Fibroblast of pulmonary artery (primary cell): ENCODE data around the gene SERGEF.

Experiments used
- DNase-seq: peaks from one replicate; pipeline ENCODE4 v3.0.0-alpha.2; 2010; ENCODE audit warnings: low read depth
- H3K4me3 ChIP-seq: replicated peaks from 2 replicates; pipeline ENCODE4 v1.5.1; 2011; ENCODE audit warnings: low read depth, mild to moderate bottlenecking, control low read depth, low read length, moderate library complexity
- TF ChIP-seq, protein P1 (sequence below): IDR thresholded peaks from 2 replicates; pipeline ENCODE4 v1.5.1; 2011; ENCODE audit warnings: mild to moderate bottlenecking, control low read depth, low read length, inconsistent platforms; ENCODE audit errors: missing control alignments

SERGEF gene

DNA sequence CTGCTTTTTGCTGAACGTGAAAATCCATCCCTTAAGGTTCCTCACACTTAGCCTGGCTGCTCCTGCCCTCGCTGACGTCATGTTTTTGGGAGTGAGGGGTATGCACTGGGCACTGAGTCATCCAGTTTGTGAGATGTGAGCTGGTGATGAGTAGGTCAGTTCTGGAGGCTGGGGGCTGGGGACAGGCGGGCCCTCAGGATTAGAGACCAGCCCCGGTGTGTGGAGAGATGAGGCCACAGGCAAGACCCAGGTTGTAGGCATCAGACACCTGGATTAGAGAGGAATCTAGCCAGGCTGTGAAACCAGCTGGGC lies 269.1 kb downstream of the SERGEF start:
- TF ChIP-seq, protein P1, sequence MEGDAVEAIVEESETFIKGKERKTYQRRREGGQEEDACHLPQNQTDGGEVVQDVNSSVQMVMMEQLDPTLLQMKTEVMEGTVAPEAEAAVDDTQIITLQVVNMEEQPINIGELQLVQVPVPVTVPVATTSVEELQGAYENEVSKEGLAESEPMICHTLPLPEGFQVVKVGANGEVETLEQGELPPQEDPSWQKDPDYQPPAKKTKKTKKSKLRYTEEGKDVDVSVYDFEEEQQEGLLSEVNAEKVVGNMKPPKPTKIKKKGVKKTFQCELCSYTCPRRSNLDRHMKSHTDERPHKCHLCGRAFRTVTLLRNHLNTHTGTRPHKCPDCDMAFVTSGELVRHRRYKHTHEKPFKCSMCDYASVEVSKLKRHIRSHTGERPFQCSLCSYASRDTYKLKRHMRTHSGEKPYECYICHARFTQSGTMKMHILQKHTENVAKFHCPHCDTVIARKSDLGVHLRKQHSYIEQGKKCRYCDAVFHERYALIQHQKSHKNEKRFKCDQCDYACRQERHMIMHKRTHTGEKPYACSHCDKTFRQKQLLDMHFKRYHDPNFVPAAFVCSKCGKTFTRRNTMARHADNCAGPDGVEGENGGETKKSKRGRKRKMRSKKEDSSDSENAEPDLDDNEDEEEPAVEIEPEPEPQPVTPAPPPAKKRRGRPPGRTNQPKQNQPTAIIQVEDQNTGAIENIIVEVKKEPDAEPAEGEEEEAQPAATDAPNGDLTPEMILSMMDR: no peak
- no peak overlapping the region for H3K4me3 ChIP-seq
- peak; percentile 9 for DNase-seq

DNA sequence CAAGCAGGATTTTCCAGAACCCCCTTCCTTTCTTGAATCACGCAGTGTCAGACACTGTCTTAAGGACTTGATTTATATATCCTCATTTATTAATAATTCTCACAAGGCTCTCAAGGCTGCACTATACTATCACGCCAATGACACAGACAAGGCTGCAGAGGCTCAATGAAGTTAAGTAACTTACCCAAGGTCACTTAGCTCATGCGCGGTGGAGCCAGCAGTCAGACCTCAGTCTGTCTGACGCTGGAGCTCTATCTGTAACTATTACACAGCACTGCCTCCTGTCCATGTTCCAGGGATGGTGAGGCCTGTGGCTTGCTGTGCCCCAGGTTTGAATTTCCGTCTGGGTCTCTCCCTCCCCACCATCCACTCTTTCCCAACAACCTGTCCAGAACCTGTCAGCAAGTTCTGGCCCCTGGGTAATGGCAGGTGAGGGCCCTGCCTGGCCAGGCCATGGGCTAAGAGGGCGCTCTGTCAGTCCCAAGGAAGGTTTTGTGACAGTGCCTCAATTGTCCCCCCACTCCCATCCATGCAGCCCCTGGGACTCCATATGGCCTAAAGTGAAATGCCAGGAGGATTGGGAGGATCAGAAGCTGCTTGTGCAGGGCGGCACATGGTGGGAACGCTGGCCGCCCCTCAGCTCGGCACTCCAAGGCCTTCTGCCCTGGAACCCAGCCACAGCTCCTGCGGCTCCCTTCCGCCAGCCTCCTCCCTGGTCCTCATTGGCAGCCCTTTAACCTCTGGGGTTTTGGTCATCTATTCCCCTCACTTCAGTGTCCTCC lies 269.6 kb downstream of the SERGEF start:
- DNase-seq: no peak
- H3K4me3 ChIP-seq: no peak overlapping the region
- TF ChIP-seq, protein P1: no peak

DNA sequence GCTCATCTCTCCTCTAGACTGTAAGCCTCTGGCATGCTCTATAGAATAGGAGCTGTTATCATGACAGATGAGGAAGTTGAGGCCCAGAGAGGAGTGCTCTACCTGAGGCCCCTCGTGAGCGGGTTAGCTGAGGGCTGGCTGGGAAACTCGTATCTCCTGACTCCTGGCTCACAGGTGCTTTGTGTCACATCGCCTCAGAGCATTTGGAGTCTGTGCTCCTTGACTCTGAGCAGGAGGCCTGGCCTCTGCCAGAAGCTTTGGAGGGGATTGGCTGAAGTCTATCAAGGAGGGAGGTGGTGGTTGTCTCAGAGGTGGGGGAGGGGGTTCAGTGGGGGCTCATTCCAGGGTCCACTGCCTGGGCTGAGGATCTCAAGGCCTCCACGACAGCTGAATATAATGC lies 270.8 kb downstream of the SERGEF start:
- H3K4me3 ChIP-seq: no peak overlapping the region
- no peak for DNase-seq

DNA sequence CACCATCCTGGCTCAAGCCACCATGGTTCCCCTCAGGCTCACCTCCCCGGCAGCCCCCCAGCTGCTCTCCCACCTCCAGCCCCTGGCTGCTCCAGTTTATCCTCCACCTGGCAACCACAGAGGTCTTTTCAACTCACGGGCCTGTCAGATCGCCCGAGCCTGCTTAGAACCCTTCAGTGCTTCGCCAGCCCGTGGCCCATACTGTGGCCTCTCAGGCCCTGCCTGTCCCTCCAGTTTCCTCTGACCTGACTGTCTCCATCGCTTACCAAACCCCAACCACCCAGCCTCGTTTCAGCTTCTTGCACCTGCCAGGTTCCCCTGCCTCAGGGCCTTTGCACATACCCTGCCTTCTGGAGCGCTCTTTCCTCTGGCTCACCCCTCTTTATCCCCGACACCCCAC lies 271.4 kb downstream of the SERGEF start:
- no peak for DNase-seq
- TF ChIP-seq, protein P1: no peak
- no peak overlapping the region for H3K4me3 ChIP-seq

More for the DNA sequence above, 270.8 kb downstream of the SERGEF start:
- TF ChIP-seq, protein P1: no peak

DNA sequence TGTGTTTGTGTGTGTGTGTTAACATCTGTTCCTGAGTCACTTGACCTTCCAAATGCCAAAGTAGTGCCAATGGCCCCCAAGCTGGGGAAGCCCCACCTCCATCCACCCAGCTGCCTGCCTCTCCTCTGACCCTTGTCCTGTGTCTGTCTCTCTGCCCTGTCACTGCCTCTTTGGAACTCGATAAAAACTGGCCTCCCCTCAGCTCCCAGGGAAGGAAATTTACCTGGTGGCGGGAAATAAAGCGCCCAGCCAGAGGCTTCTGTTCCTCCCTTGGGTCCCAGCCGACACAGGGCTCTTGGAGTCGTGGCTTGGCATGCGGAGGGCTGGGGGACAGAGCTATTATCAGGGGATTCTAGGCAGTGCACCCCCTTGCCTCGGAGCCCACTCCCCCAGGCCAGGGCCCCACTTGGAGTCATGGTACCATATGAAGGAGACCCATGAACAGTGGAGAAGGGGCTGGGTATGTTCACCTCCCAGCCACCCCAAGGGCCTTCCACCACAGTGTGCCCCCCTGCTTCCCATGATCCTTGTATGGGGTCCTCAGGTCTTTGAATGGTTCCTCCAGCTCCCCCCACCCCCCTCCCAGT lies 272.1 kb downstream of the SERGEF start:
- H3K4me3 ChIP-seq: no peak overlapping the region
- TF ChIP-seq, protein P1: no peak
- no peak for DNase-seq

DNA sequence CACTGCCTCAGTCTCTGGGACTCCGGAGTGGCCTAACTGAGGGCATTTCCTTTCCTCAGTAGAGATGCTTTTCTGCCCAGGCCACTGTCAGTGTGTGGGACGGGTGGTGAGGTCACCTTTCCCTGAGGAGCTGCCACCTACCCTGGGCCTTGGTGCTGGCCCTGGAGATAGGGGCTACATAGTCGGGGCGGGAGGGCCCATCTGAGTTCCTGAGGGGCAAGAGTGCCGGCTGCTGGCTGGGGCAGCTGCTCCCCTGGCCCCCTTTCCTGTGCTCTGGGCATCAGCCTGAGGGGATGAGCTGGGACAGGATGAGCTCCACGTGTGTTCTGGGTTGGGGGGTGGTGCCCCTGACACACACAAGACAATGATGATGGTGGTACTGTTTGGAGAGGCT lies 272.9 kb downstream of the SERGEF start:
- DNase-seq: no peak
- no peak overlapping the region for H3K4me3 ChIP-seq
- TF ChIP-seq, protein P1: no peak
